ENCODE measurements around the gene TMEM30B.

DNA sequence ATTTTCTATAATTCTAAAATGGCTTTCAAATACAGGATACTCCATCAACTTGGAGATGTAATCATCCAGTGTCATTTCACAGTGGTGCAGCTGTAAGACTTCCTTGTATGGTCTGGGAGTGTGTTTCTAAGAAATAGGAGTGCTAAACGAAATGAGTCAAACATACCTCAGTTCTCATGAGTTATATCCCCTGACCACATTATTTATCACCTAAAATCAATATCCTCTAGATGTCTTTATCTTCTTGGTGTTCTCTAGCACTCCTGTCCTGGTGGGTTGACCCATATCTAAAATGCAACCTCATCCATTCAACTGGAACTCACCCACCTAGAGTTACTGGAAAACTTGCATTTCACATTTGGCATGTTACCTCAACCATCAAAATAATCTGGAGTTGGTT, 33.2 kb downstream of the TMEM30B start:
- TF ChIP-seq CTCF (IDR thresholded peaks at IDR 0.05) (no peak), POLR2AphosphoS5 (IDR thresholded peaks at IDR 0.05) (no peak)
